GM10847 (cell line): ENCODE measurements around the gene NUP43.
A peak's percentile ranks its signal among the peaks of the same experiment; 100 is the strongest.

Source experiments
- POLR2A ChIP-seq: IDR thresholded peaks from 2 replicates; pipeline ENCODE4 v1.6.1; 2011; ENCODE audit not compliant: insufficient read length; ENCODE audit errors: extremely low read depth

The NUP43 gene, protein sequence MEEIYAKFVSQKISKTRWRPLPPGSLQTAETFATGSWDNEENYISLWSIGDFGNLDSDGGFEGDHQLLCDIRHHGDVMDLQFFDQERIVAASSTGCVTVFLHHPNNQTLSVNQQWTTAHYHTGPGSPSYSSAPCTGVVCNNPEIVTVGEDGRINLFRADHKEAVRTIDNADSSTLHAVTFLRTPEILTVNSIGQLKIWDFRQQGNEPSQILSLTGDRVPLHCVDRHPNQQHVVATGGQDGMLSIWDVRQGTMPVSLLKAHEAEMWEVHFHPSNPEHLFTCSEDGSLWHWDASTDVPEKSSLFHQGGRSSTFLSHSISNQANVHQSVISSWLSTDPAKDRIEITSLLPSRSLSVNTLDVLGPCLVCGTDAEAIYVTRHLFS

DNA sequence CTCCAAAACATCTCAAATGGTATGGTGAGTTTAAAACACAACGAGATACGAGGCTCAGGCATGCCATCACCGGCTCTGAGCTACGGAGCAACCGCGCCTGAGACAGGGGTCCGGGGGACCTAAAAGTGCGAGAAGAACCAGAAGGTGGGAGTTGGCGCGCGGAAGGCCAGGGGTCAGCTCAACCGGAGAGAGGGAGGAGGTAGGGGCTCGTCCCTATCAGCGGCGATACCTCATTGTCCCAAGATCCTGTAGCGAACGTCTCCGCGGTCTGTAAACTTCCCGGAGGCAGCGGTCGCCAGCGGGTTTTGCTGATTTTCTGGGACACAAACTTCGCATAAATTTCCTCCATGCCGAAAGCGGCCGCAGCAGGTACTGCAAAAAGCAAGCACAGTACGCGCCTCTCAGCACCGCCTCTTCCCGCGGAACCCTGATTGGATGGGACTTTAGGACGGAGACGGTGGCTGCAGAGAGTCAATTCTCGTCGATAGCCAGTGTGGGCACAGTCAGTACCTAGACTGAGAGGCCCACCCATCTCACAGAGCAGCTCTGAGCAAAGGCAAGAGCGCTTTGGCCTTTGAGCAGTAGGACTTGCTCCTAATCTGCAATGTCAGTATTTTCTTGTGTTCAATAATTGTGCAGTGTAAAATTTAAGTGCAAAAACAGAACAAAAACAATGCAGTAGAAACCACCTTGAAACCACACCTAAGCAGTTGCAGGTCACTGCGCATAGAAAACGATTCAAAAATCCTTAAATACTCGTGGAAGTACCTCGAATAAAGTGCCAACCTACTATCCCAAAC is at the start of gene NUP43:
NUP43 (minus strand) TSS at position 383 of the 800 bp plus-strand sequence; CDS start at position 349, 34 bp downstream.
- TF ChIP-seq POLR2A = peak; percentile 58

DNA sequence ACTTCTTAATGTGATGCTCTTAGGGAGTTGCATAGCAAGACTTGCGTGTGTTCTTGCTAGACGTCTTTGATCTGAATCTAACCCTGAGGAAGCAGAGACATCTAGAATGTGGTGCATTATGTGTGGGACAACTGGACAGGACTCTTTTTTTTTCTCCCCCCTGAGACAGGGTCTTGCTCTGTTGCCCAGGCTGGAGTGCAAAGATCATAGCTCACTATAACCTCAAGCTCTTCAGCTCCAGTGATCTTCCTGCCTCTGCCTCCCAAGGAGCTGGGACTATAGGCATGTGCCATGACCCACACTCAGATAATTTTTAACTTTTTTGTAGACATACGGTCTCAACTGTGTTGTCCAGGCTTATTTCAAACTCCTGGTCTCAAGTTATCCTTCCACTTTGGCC is 37.2 kb upstream of the NUP43 start:
- no peak for TF ChIP-seq POLR2A

DNA sequence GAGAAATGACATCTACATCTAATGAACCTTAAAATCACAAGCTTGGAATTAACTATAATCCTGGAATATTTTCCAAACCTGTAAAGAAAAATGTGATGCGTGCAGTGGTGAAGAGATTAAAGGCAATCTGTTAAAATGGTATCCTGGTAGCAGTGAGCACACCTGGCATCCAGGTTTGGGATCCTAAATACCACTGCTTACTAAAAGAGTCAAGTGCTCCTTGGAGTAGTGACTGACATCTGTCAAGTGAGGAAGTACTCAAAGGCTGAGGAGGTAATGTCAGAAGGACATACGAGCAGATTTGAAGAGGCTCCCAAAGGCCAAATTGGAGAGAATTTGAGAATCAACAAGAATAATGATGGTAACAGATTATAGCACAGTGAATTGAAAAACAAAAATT is 36.0 kb upstream of the NUP43 start:
- TF ChIP-seq POLR2A = no peak

DNA sequence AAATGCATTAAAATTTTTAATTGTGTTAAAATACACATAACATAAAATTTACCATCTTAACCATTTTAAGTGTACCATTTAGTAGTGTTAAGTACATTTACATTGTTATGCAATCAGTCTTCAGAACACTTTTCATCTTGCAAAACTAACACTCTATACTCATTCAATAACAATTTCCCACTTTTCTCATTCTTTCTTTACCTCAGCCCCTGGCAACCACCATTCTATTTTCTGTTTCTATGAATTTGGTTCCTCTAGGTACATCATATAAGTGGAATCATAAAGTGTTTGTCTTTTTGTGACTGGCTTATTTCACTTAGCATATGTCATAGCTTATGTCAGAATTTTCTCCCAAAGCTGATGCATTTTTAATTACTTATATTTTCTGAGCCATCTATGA is 35.4 kb upstream of the NUP43 start:
- TF ChIP-seq POLR2A = no peak

DNA sequence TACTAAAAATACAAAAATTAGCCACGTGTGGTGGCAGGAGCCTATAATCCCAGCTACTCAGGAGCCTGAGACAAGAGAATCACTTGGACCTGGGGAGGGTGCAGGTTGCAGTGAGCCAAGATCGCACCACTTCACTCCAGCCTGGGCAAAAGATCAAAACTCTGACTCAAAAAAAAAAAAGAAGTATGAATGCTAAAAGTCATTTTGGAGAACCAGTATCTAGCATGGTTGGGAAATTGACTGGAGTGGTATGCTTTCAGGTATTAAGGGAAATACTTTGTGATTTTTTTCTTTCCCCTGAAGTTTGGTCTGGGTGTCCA is 33.3 kb upstream of the NUP43 start:
- TF ChIP-seq POLR2A = no peak

DNA sequence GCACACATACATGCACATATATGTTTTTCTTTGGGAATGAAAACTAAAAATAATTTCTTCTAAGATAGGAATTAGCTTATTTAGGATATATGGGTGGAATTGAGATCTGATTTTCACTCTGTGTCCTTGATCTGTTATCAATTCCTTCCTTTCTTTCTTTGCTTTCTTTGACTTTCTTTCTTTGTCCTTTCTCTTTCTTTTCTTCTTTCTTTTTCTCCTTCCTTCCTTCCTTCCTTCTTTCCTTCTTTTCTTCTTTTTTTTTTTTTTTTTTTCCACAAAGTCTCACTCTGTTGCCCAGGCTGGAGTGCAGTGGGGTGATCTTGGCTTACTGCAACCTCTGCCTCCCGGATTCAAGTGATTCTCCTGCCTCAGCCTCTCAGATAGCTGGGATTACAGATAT is 31.3 kb upstream of the NUP43 start:
- no peak for TF ChIP-seq POLR2A

DNA sequence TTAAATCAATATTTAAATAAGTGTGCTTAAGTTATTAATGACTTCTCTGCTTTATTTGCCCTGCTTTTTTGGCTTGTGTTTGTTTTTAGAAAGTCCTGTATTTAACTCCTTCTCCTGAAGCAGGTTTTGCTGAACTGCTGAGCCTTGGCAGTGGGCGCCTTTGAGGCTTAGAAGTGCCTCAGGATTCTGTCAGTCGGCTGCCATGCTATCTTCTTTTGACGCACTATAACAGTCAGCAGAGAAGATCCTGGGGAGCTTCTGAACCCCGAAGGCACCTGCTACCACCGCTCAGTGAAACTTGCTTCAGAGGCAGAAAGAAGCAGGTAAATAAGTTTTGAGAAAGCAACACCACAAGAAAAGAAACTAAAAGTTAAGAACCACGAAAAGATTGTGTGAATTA is 25.6 kb upstream of the NUP43 start:
- TF ChIP-seq POLR2A = no peak

DNA sequence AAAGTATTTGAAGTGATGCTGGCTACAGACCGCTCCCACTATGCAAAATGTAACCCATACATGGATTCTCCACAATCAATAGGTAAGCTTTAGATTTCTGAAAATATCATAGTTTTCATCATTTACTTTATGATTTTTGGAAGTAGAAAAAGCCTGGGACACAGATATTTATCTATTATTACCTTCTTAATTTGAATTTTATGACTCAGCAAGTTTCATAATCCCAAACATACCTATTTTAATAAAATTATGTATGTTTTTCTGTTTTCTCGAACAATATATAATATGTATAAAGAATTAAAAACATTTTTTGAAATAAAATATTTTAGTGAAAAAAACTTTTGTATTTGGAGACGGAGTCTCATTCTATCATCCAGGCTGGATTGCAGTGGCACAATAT is 24.9 kb upstream of the NUP43 start:
- TF ChIP-seq POLR2A = no peak

DNA sequence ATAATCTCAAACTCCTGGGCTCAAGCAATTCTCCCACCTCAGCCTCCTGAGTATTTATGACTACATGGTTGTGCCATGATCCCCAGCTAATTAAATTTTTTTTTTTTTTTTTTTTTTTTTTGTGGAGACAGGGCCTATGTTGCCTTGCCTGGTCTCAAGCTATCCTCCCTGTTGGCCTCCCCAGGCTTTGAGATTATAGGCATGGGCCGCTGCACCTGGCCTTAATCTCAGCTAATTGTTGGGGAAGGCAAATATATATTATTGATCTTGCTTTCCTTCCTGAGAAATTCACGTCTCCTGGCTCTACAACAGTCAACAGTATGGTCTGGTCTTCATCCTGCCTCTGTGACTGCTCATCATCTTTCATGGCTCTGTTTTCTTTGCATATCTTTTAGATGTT is 23.3 kb upstream of the NUP43 start:
- no peak for TF ChIP-seq POLR2A

DNA sequence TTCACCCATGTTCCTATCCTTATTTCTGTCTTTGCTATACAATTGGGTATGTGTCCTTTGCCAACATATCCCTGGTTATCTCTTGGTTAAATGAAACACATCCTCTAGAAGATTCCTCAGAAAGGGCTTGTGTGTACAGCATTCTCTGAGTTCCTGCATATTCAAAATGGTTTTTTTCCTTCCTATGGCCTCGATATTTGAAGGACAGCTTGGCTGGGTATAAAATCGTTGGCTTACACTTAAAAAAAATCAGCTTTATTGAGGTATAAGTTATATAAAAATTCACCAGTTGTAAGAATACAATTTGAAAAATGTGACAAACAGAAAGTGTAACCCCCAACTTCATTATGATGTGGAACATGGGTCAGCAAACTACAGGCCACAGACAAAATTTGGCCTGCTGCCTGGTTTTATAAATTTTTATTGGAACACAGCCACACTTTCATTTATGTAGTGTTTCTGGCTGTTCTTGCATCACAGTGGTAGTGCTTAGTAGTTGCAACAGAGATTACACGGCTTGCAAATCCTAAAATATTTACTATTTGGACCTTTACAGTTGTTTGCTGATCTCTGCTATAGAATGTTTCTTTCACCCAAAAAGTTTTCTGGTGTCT is 19.9 kb upstream of the NUP43 start:
- TF ChIP-seq POLR2A = no peak

DNA sequence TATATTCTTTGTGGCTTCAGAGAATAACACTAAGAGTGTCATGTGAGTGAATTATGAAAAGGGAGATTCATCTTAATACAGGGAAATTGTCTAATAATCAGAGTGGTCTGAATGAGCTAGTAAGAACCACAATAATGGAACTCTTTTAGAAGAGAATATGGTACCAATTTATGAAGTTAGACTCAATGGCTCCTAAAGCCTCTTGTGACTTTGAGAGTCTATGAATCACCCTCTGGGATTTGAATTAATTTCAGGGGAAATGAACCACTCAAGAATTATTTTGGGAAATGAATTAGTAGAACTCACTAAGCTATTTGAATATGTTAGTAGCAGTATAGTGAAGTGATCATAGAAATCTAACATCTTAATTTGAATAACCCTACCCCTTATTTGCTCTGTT is 17.5 kb upstream of the NUP43 start:
- TF ChIP-seq POLR2A = no peak

DNA sequence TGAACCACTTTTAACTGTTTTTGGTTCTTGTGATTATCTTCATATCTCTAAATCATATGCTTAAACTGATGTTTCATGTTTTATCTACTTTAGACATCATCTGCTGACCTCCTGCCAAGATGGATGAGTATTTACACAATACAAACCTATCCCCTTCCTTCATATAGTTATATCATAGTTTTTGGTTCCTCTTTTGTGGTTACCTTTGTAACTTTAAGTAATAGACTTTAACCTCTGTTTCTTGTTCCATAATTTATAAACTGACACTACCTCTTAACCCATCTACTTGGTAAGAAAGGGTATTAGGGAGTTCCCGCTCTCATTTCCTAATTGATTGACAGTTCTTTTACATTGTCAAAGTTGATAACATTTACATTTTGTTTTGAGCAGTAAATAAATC is 15.1 kb upstream of the NUP43 start:
- TF ChIP-seq POLR2A = no peak

DNA sequence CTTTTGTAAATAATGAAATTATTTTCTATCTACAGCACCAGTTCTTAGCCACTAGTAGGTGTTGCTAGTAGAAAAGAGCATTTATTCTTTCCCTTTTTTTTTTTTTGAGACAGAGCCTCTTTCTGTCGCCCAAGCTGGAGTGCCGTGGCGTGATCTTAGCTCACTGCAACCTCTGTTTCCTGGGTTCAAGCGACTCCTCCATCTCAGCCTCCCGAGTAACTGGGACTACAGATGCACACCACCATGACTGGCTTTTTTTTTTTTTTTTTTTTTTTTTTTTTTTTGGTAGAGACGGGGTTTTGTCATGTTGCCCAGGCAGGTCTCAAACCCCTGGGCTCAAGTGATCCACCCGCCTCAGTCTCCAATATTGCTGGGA is 9.9 kb upstream of the NUP43 start:
- TF ChIP-seq POLR2A = no peak

DNA sequence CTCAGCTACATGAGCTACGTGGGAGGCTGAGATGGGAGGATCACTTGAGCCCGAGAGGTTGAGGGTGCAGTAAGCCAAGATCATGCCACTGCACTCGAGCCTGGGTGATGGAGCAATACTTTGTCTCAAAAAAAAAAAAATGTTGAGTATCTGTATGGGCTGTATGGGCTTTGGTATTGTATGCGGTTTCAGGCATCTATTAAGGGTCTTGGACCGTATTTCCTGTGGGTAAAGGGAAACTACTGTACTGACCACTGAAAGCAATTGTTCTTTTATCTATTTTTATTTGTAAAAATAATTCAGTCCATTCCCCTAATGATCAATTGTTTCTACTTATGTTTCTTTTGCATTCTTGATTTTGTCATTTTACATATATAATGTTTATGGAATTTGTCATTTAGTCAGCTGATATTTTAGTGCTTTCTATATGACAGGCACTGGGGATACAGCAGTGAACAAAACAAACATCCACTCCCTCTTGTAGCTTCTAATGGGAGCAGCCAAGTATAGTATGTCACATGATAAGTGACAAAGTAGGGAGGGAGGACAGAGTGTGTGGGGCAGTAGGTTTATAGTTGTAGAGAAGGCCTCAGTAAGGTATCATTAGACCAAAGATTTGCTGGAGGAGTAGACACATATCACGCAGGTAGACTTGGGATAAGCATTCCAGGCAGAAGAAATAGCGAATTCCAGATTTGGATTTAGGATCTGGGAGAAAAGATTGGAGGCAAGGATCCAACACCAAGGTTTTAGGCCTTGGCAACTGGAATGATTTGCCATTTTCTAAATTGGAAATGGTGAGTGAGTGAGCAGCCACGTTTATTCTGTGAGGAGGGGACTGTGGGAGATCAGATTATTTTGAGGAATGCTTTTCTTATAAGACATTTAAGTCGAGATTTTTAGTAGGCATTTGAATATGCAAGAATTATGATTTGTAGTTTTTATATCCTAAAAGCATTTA is 9.3 kb upstream of the NUP43 start:
- TF ChIP-seq POLR2A = no peak

DNA sequence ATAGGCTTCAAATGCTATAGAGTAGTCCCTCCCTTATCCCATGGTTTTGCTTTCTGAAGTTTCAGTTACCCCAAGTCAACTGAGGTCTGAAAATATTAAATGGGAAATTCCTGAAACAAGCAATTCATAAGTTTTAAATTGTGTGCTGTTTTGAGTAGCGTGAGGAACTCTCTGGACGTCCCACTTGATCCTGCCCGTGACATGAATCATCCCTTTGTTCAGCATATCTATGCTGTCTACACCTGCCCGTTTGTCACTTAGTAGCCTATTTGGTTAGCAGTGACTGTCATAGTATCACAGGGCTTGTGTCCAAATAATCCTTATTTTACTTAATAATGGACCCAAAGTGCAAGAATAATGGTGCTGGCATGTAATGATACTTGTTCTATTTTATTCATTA is 8.2 kb upstream of the NUP43 start:
- no peak for TF ChIP-seq POLR2A

DNA sequence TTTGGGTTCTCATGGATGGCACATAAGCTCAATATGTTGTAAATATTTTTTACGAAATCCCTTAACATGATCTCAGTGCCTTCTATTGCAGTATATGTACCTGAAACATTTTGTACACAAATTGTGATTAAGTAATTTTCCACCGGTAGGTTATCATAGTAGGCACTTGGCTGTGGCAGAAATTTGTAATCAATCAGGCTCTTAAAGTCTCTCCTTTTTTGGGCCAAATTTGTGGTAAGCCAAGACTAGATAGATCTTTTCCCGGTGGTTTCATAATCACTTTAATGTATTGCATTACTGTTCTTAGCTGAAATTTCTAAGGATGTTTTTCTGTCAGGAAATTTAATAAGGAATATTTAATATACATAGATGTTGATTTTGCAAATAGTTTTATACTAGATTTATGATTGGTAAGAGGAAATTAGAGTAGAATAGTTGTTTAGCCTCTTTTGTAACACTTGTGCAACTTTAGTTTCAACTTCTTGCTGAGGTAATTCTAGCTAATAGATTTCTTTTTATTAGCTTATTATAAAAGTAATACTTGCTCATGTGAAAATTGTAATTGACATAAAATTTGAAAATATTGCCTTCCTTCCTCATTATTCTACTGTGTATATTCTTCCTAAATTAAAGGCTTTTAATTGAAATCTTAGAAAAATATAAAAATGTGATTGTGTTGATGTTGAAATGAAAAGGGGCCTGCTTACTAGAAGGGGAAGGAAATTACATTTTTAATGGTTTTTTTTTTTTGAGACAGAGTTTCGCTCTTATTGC is 6.5 kb upstream of the NUP43 start:
- no peak for TF ChIP-seq POLR2A
